K562 (cell line): Measurements from ENCODE around the gene TMEM19. TPM values are rescaled to one million over a fixed set of nuclear protein-coding genes. Genes with fewer than 3 reads are reported as not detected.

Experiments
- ATAC-seq: fragments of 200-7000 bp; cut with Tn5 transposase; 3 replicates; pipeline ENCODE4 v1.9.1; 2020; ENCODE audit warnings: moderate library complexity
- BruUV-seq: library from RNA; stranded (reverse); fragments of 400-500 nt; replicated peaks from 2 replicates; lab custom pipeline; 2021; lab: Mats Ljungman, UMichigan
- CTCF ChIA-PET: fragments of 300-600 bp; formaldehyde crosslinking; extraction: SDS; loops from one replicate; lab custom pipeline; 2021; ENCODE audit warnings: low intra/inter-chr PET ratio; lab: Yijun Ruan, JAX
- POLR2A ChIA-PET: fragments of 300-600, 350-650 bp; sonication (Branson Sonifier 250); formaldehyde crosslinking; extraction: SDS; loops from one replicate; lab custom pipeline; 2021; ENCODE audit warnings: antibody characterized with exemption, inconsistent platforms; lab: Yijun Ruan, JAX
- DNase-seq, 4 experiments: peaks; one replicate each; pipeline versions ENCODE4 v3.0.0 to v3.0.0-alpha.2; 2011 to 2018; ENCODE audit warnings: low spot score in 3 of 4, mixed read lengths in 3 of 4; ENCODE audit errors: extremely low read depth in 1 of 4
- FAIRE-seq: peaks from 2 replicates; lab custom pipeline; 2011; peaks lifted over from hg19 to GRCh38; lab: Jason Lieb, UNC
- H2AFZ ChIP-seq: 2 replicates; pipeline ENCODE4 v1.6.0; 2011; ENCODE audit warnings: low read depth, low read length, control low read depth, inconsistent platforms
- H3K27ac ChIP-seq: fragments of 200-600 bp; 3 replicates; pipeline ENCODE4 v1.8.0; 2011; ENCODE audit warnings: low read depth, mild to moderate bottlenecking, control low read depth, inconsistent platforms, low read length, moderate library complexity, mixed read lengths; ENCODE audit errors: extremely low read depth
- H3K27me3 ChIP-seq, 2 experiments: fragments of 300-600 bp in 1 of 2; 2 replicates in 1 of 2; 3 replicates in 1 of 2; pipeline versions ENCODE4 v1.6.0 to v1.8.0; 2011; ENCODE audit warnings: inconsistent platforms in 2 of 2, low read length in 2 of 2, mild to moderate bottlenecking in 1 of 2, mixed read lengths in 1 of 2, moderate library complexity in 1 of 2; ENCODE audit not compliant: control insufficient read depth in 2 of 2, insufficient read depth in 2 of 2
- H3K36me3 ChIP-seq: fragments of 300-600 bp; 3 replicates; pipeline ENCODE4 v1.8.0; 2011; ENCODE audit warnings: mild to moderate bottlenecking, low read length, inconsistent platforms; ENCODE audit not compliant: control insufficient read depth, insufficient read depth
- H3K4me1 ChIP-seq, 2 experiments: fragments of 200-600 bp in 1 of 2; replicated peaks in 1 of 2; 2 replicates in 1 of 2; 3 replicates in 1 of 2; pipeline versions ENCODE4 v1.5.1 to v1.8.0; 2011; ENCODE audit warnings: inconsistent platforms in 2 of 2, low read length in 2 of 2, mild to moderate bottlenecking in 1 of 2, mixed read lengths in 1 of 2, moderate library complexity in 1 of 2; ENCODE audit not compliant: control insufficient read depth in 2 of 2, insufficient read depth in 2 of 2
- H3K4me2 ChIP-seq: 2 replicates; pipeline ENCODE4 v1.6.1; 2011; ENCODE audit warnings: low read length, control low read depth, inconsistent platforms, mixed read lengths; ENCODE audit not compliant: insufficient read depth
- H3K4me3 ChIP-seq: fragments of 200-600 bp; sonication (generic), shearing (Covaris generic); 2 replicates; pipeline ENCODE4 v1.5.1; 2016; ENCODE audit warnings: control low read depth, inconsistent platforms
- H3K79me2 ChIP-seq: fragments of 200-600 bp; 3 replicates; pipeline ENCODE4 v1.8.0; 2011; ENCODE audit warnings: low read length, inconsistent platforms; ENCODE audit not compliant: control insufficient read depth, insufficient read depth
- H3K9ac ChIP-seq, 2 experiments: 2 replicates each; pipeline versions ENCODE4 v1.6.0 to v1.6.1; 2011; ENCODE audit warnings: low read depth in 2 of 2, low read length in 2 of 2, control low read depth in 1 of 2, inconsistent platforms in 1 of 2, mild to moderate bottlenecking in 1 of 2, mixed read lengths in 1 of 2; ENCODE audit not compliant: insufficient read depth in 1 of 2
- H3K9me1 ChIP-seq: one replicate; pipeline ENCODE4 v1.6.0; 2011; ENCODE audit warnings: inconsistent platforms, mild to moderate bottlenecking, low read length, moderate library complexity; ENCODE audit not compliant: control insufficient read depth, insufficient read depth
- H3K9me3 ChIP-seq: replicated peaks from 2 replicates; pipeline ENCODE4 v1.5.1; 2011; ENCODE audit warnings: low read depth, low read length, inconsistent platforms; ENCODE audit not compliant: control insufficient read depth, insufficient read depth
- H4K20me1 ChIP-seq: replicated peaks from 2 replicates; pipeline ENCODE4 v1.6.1; 2011; ENCODE audit warnings: low read length, inconsistent platforms, mixed read lengths; ENCODE audit not compliant: control insufficient read depth, insufficient read depth
- ATF3 ChIP-seq, 2 experiments: fragments of 450-650 bp in 1 of 2; sonication (generic) in 1 of 2; formaldehyde crosslinking in 1 of 2; IDR thresholded peaks in 1 of 2; conservative IDR thresholded peaks in 1 of 2; 2 replicates each; pipeline versions ENCODE4 v1.6.1 to v1.8.1; 2016 to 2023; ENCODE audit warnings: mild to moderate bottlenecking in 2 of 2, moderate library complexity in 2 of 2, inconsistent platforms in 1 of 2, missing genetic modification reagents in 1 of 2
- ELF1 ChIP-seq: fragments of 200-800 bp; sonication (Bioruptor generic); IDR thresholded peaks from 2 replicates; pipeline ENCODE4 v1.6.1; 2016; ENCODE audit warnings: missing genetic modification characterization, missing compliant biosample characterization
- MYBL2 ChIP-seq, 2 experiments: fragments of 450-650 bp in 1 of 2; sonication (generic) in 1 of 2; formaldehyde crosslinking in 1 of 2; IDR thresholded peaks; 2 replicates each; pipeline versions ENCODE4 v1.6.1 to v1.8.1; 2017 to 2022; ENCODE audit warnings: borderline replicate concordance in 1 of 2, inconsistent platforms in 1 of 2, low read depth in 1 of 2, mild to moderate bottlenecking in 1 of 2, missing genetic modification reagents in 1 of 2, moderate library complexity in 1 of 2
- WGBS: fragments of 100-300 bp; shearing (Covaris generic); methylation state at CpG from one replicate; pipeline ENCODE4 v1.1.6; 2016; ENCODE audit warnings: low coverage, mixed read lengths; ENCODE audit not compliant: insufficient coverage; ENCODE audit errors: missing lambda C conversion rate; 5-methylcytosine and 5-hydroxymethylcytosine counted together
- in situ Hi-C: fragments of 300-500 bp; cut with MboI; formaldehyde crosslinking; loops from 4 replicates; pipeline ENCODE4 v1.15.0; 2018; ENCODE audit warnings: inconsistent platforms, mixed read lengths
- intact Hi-C: fragments of 100-400 bp; cut with micrococcal nuclease; formaldehyde crosslinking; loops from 2 replicates; pipeline ENCODE4 v1.14.2; 2022
- polyA plus RNA-seq, 8 experiments: library from polyadenylated mRNA; depleted of rRNA in 4 of 8; stranded (reverse) in 5 of 8; unstranded in 3 of 8; fragments of >200 nt; fragmentation: Nextera tagmentation in 2 of 8; fragmentation: Illumina TruSeq in 1 of 8; extraction: Ambion mirVana in 2 of 8; extraction: Trizol in 1 of 8; gene quantifications; 2 replicates each; pipeline versions ENCODE4 v1.2.1 to v1.2.3, GENCODE V29; 2011 to 2014; ENCODE audit warnings: inconsistent platforms in 1 of 8, missing spikeins in 1 of 8
- total RNA-seq, 7 experiments: library from RNA; depleted of rRNA in 6 of 7; stranded (reverse); fragments of >200 nt in 6 of 7; fragmentation: Illumina TruSeq in 2 of 7; extraction: Trizol in 2 of 7; gene quantifications; 2 replicates each; pipeline versions ENCODE4 v1.2.1 to v1.2.3, GENCODE V29; 2011 to 2021; ENCODE audit warnings: low replicate concordance in 1 of 7

Gene TMEM19
- total and polyA plus RNA-seq, 9 of the 15 experiments (the other 6 are each of a cell fraction or from before 2014, with no cell fraction given) = 8.2 to 24.2 (median 17.2) TPM

- peak; percentile 14; the same call in 1 of the 2 replicates for TF ChIP-seq ATF3 (IDR thresholded peaks at IDR 0.05)
- no peak for TF ChIP-seq ATF3 (CRISPR knock-in tag; conservative IDR thresholded peaks at IDR 0.05)
- no peak for TF ChIP-seq ELF1
- TF ChIP-seq MYBL2 (IDR thresholded peaks at IDR 0.05; ENCODE audit: low read depth) = peak; percentile 42; the same call in 1 of the 2 replicates
- no peak for TF ChIP-seq MYBL2 (CRISPR knock-in tag; IDR thresholded peaks at IDR 0.05; ENCODE audit: borderline replicate concordance)
- H3K4me3 ChIP-seq = no peak overlapping the region
- H3K9me3 ChIP-seq = no peaks in the 10 kb centered on the region
- no peaks in the 10 kb centered on the region for H3K36me3 ChIP-seq
- H3K4me1 ChIP-seq = peaks cover 0 to 4% of the 10 kb centered on the region in 2 experiments; a peak in 3 of 5 replicates
- POLR2A ChIA-PET = no interaction called here
- 56% methylated on average over 7 of the region's 7 CpGs for WGBS
- intact Hi-C loops = no loop called here
- no peaks in the 10 kb centered on the region for H3K27me3 ChIP-seq
- DNase-seq = no peak
- no TSS peak for BruUV-seq
- no peaks in the 10 kb centered on the region for H3K9me1 ChIP-seq
- in situ Hi-C loops = no loop called here
- no peaks in the 10 kb centered on the region for H3K79me2 ChIP-seq
- H3K27ac ChIP-seq = no peak overlapping the region
- no peaks in the 10 kb centered on the region for H4K20me1 ChIP-seq
- ATAC-seq = no peak
- CTCF ChIA-PET = no interaction called here
- H3K9ac ChIP-seq = no peak overlapping the region
- FAIRE-seq = peak; percentile 23
- H3K4me2 ChIP-seq = no peak overlapping the region
- H2AFZ ChIP-seq = peak overlapping the region; percentile 38; the same call in 1 of the 2 replicates
Observed at GRCh38 chr12:71730936-71731335, 45.1 kb downstream of the TMEM19 start.
